Retinal pigment epithelial cell (primary cell): ENCODE data around the gene TUBGCP6.

Source experiments
- DNase-seq: peaks from one replicate; pipeline ENCODE4 v3.0.0-alpha.2; 2010; ENCODE audit warnings: low read depth
- H3K4me3 ChIP-seq: 2 replicates; pipeline ENCODE4 v1.5.1; 2011; ENCODE audit warnings: mild to moderate bottlenecking, low read length, control low read depth, moderate library complexity
- CTCF ChIP-seq: conservative IDR thresholded peaks from 2 replicates; pipeline ENCODE4 v1.5.1; 2011; ENCODE audit warnings: low read depth, low read length, control low read depth, inconsistent platforms

TUBGCP6 gene

GRCh38 chr22:50210378-50211139 is 34.3 kb downstream of the TUBGCP6 start:
- TF ChIP-seq CTCF, result no peak
- no peak overlapping the region for H3K4me3 ChIP-seq
- DNase-seq, result no peak

- peak; percentile 95 for TF ChIP-seq CTCF
- H3K4me3 ChIP-seq, result no peak overlapping the region
- DNase-seq, result no peak
These were observed 34.9 kb downstream of the TUBGCP6 start for GRCh38 chr22:50209893-50210292.

GRCh38 chr22:50208939-50209892 is 35.6 kb downstream of the TUBGCP6 start:
- no peak overlapping the region for H3K4me3 ChIP-seq
- no peak for TF ChIP-seq CTCF
- DNase-seq, result no peak

- TF ChIP-seq CTCF, result no peak
- no peak for DNase-seq
- no peak overlapping the region for H3K4me3 ChIP-seq
These were observed 36.3 kb downstream of the TUBGCP6 start for GRCh38 chr22:50208430-50208938.

GRCh38 chr22:50207383-50208140 is 37.3 kb downstream of the TUBGCP6 start:
- TF ChIP-seq CTCF, result no peak
- no peak overlapping the region for H3K4me3 ChIP-seq
- no peak for DNase-seq

GRCh38 chr22:50206599-50206998 is 38.2 kb downstream of the TUBGCP6 start:
- H3K4me3 ChIP-seq, result no peak overlapping the region
- TF ChIP-seq CTCF, result peak; percentile 65
- DNase-seq, result no peak
